ENCODE results near the gene OR5B17. TPM values are rescaled to one million over a fixed set of nuclear protein-coding genes. Genes with fewer than 3 reads are reported as not detected.

Gene OR5B17
- not detected in 2 replicates for total RNA-seq

DNA sequence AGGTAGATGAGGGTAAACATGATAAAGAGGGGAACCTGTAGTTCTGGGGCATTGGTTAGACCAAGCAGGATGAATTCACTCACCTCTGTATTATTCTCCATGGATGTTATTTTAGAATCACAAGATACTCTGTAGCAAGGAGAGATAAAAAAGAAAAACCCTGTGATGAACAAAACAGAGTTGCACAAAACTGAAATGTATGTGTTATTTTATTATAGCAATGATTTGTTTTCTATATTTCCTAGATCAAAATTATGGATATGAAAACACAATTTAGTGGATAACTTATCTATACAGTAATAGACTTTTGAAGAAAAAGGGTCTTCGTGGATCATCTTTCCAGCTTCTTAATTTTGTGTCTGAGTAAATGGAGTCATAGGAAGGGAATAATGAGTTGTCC is at the start of gene OR5B17:
Gene OR5B17, minus strand, starts transcription at position 101 of the 400 bp plus-strand sequence. Its CDS starts 0 bp downstream, at position 101.

DNA sequence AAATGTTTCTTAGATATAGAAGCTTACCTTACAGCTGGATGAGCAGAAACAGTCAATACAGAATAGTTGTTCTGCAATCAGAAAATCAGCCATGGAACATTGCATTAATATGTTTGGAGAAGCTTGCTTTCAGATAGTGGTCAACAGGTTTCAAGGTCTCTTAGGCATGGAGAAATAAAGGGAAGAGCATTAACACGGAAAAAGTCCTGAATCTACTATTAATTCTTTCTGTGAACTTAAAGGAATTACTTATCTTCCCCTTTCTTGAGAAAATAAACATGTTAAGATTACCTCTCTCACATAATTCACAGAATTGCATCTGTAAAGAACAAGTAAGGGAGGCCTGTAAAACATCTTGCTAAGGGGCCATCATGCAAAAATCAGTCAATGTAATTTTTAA is 47.9 kb upstream of the OR5B17 start, which contains the start of gene OR5B3:
Gene OR5B3, minus strand, starts transcription at position 101 of the 400 bp plus-strand sequence. CDS start 3,465 bp downstream, outside the sequence.

Other genes with a start within 250 kb of the OR5B17 start
- gene OR9I1, start 233.5 kb downstream of the OR5B17 start, total RNA-seq = not detected in 2 replicates
- gene OR9Q2, start 170.0 kb downstream of the OR5B17 start, total RNA-seq = not detected in 2 replicates
- not detected in 2 replicates for gene OR1S2, start 154.9 kb downstream of the OR5B17 start, total RNA-seq
- gene OR1S1, start 146.3 kb downstream of the OR5B17 start, total RNA-seq = not detected in 2 replicates
- gene OR10Q1, start 130.2 kb downstream of the OR5B17 start, total RNA-seq = not detected in 2 replicates
- gene OR10W1, start 90.8 kb downstream of the OR5B17 start, total RNA-seq = not detected in 2 replicates
- not detected in 2 replicates for gene OR5B3, start 47.8 kb upstream of the OR5B17 start, total RNA-seq
- not detected in 2 replicates for gene OR5B2, start 69.1 kb upstream of the OR5B17 start, total RNA-seq
- not detected in 2 replicates for gene OR5B12, start 83.2 kb upstream of the OR5B17 start, total RNA-seq
- not detected in 2 replicates for gene OR5B21, start 149.0 kb upstream of the OR5B17 start, total RNA-seq
- 24.3 and 38.5 TPM in 2 replicates for gene LPXN, start 216.8 kb upstream of the OR5B17 start, total RNA-seq
- gene ZFP91, start 220.0 kb upstream of the OR5B17 start, total RNA-seq = 33.1 and 59.8 TPM in 2 replicates

Measured in subcutaneous preadipocyte (primary cell).